ENCODE results near the gene IGFN1.
A peak's percentile ranks its signal among the peaks of the same experiment; 100 is the strongest.
"Not testable (repeated sequence)": the region's sequence is repeated elsewhere in the genome, so short reads cannot be mapped to it uniquely, and the experiment has no call there.

The IGFN1 gene

DNA sequence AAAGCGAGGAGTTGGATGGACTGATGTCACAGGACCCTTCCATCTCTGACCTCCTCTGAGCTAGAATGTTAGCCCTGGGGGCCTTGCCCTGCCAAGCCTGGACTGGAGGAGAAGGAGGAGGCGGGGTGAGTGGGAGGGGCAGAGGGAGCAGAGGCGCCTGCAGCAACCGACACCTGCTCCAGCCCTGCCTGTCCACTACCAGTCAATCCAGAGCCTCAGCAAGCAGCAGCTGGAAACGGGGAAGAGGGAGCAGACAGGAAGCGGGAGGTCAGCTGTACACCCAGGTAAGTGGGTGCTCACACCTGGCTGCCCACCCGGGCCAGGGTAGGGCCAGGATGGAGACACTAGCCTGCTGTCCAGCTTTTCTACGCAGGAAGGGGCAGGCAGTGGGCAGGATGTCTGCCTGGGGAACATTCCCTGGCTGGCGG is at the start of gene IGFN1:
TSS of gene IGFN1 (plus strand) at position 201 of the 428 bp plus-strand sequence. CDS start 2,470 bp downstream, outside the sequence.
- peak; percentile 88 for DNase-seq

GRCh38 chr1:201140941-201141260 is 49.7 kb upstream of the IGFN1 start:
- no peak for DNase-seq

- no peak for DNase-seq
These were observed 49.2 kb upstream of the IGFN1 start for GRCh38 chr1:201141418-201141817.

GRCh38 chr1:201142011-201142848 is 48.4 kb upstream of the IGFN1 start:
- no peak for DNase-seq

DNA sequence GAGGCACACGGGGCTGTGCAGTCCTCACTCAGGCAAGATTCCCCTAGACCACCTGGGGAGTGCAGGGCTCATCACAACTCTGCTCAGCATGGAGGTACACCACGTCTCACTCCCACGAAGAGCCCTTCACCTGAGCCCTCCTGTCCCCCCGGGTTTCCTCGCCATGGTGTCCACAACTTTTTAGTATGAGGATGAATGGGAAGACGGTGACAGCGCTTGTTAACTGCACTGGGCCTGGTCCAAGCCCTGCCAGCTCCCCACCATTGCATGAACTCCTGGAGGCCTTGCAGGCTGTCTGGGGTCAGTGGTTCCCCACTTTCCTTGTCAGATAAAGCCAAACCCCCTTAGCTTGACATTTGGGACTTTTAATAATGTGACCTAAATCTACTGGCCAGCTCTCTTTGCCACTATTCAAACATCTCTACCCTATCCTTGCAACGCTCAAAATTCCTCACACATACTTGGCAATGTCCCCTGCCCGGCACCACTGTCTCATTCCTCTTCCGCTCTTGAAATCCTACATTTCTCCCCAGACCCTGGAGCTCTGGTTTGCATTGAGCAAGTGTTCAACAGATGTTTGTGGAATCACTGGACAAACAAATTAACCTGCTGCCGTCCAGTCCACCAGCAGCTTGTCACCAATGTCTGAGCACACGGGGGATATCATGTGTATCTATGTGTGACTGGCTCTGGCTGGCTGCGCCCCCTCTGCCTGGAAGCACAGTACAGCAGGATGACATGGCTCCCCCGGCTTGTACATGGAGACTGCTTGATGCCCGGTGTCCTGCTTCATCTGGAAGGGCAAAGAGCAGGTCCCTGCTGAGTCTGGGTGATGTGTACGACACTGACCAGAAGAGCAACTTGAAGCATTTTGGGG is 47.5 kb upstream of the IGFN1 start:
- DNase-seq = no peak

- no peak for DNase-seq
These were observed 46.6 kb upstream of the IGFN1 start for GRCh38 chr1:201143726-201144635.

GRCh38 chr1:201144701-201145100 is 45.9 kb upstream of the IGFN1 start:
- no peak for DNase-seq

GRCh38 chr1:201145132-201145531 is 45.5 kb upstream of the IGFN1 start:
- DNase-seq = no peak

DNA sequence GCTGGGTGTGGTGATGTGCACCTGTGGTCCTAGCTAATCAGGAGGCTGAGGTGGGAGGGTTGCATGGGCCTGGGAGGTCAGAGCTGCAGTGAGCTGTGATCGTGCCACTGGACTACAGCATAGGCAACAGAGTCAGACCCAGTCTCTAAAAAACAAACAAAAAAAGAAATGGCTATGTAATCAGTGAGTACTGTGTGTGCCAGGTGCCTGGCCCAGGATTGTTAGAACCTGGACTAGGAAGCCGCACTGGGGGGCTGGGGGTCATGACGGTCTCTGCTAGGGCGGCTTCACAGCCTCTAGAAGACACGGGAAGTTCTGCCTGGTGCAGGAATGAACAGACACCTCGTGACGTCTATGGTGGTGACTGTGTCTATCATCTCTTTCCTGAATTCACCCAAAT is 44.8 kb upstream of the IGFN1 start:
- no peak for DNase-seq

- DNase-seq = no peak
These were observed 43.8 kb upstream of the IGFN1 start for GRCh38 chr1:201146626-201147390.

- no peak for DNase-seq
These were observed 43.1 kb upstream of the IGFN1 start for GRCh38 chr1:201147396-201148015.

GRCh38 chr1:201149400-201149799 is 41.2 kb upstream of the IGFN1 start:
- DNase-seq = peak; percentile 55

GRCh38 chr1:201153474-201154388 is 36.9 kb upstream of the IGFN1 start:
- peak; percentile 82 for DNase-seq

DNA sequence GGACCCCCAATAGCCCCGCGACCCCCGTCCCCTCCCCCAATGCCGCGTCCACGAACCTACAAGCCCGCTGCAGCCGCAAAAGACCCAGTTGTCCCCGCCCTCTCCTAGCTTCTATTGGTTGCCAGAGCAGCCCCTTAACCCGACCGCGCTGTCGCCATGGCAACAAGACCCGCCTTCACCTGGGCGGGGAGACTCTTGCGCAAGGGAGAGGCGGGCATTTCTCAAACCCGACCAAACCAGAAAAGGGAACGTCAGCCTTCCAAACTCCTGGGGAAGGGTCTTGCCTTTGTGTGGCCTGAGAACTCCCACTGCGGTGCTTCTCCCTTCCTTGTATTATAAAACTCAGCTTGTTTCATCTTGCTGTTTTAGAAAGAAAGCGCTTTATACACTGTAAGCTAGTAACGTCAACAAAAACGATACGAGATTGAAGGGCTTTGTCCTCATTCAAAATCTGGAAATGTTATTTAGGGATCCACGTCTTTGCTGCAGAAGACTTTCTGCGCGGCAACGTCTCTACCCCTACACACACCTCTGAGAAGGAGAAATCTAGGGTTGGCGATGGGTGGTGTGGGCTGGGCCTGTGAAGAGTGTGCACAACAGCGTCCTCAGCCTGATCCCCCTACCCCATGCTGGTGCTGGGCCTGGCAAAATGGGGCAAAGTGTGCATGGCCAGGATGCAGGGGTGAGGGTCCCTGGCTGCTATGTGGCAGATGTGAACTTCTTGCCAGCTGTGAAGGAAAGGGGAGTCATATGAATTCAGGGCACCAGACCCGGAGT is 36.0 kb upstream of the IGFN1 start, which contains the start of gene TMEM9:
TSS of gene TMEM9 (minus strand) at position 86 of the 777 bp plus-strand sequence. CDS start 551 bp downstream, outside the sequence.
- peak; percentile 95 for DNase-seq

GRCh38 chr1:201155354-201155753 is 35.3 kb upstream of the IGFN1 start:
- DNase-seq = peak; percentile 13

DNA sequence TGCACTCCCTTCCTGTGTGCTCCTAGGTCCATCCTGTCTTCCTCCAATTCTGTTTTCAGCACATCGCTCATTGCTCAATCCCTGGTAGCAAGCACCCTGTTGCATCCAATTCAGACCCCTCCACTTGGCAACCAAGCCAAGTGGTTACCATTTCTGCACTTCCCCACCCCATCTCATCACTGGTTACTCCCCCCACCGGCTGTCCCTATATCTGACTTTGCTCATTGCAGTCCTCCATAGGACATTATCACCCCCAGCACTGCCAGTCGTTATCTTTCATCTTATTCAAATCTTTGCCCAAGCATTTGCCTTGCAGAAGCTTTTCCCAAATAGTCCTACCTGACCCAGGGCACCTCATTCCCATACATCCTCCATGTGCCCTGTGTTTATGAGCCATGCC is 34.3 kb upstream of the IGFN1 start:
- no peak for DNase-seq

- no peak for DNase-seq
These were observed 33.8 kb upstream of the IGFN1 start for GRCh38 chr1:201156819-201157218.

DNA sequence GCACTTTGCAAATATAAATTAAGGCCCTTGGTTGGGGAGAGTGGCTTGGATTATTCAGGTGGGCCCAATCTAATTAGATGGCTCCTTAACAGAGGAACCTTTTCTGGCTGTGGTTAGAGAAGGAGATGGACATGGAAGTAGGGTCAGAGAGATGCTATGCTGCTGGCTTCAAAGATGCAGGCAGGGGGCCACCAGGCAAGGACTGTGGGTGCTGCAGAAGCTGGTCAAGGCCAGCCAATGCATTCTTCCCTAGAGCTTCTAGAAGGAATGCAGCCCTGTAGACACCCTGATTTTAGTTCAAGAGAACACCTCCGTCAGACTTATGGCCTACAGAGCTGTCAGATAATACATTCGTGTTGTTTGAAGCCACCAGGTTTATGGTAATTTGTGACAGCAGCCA is 32.7 kb upstream of the IGFN1 start:
- no peak for DNase-seq

DNA sequence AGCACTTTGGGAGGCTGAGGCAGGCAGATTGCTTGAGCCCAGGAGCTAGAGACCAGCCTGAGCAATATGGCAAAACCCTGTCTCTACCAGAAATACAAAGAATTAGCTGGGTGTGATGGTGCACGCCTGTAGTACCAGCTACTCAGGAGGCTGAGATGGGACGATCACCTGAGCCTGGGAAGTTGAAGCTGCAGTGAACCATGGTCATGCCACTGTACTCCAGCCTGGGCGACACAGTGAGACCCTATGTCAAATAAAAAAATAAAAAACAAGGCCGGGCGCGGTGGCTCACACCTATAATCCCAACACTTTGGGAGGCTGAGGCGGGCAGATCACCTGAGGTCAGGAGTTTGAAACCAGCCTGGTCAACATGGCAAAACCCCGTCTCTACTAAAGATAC is 27.6 kb upstream of the IGFN1 start:
- DNase-seq = not testable (repeated sequence)

All from NCI-H146 (cell line).